ENCODE data around the gene ABCC2.

Gene ABCC2

DNA sequence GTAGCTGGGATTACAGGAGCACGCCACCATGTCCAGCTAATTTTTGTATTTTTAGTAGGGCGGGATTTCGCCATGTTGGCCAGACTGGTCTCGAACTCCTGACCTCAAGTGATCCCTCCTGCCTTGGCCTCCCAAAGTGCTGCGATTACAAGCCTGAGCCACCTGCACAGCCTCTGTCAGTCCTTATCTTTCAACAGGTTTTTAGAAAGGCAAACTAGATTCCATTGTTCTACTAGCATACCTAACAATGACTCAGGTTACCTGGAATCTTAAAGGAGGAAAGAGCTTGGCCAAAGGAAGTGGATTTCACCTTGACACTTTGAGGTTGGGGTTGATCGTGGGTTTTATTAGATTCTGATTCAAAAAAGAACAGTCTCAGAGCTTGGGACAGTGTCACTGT is 3.2 kb downstream of the ABCC2 start:
- FAIRE-seq, result no peak
- DNase-seq (ENCODE audit: insufficient read length, low spot score), result no peak
- no peak for TF ChIP-seq POLR2A (IDR thresholded peaks at IDR 0.05; ENCODE audit: low read depth, low read length)
- TF ChIP-seq TAF1 (IDR thresholded peaks at IDR 0.05; ENCODE audit: low read depth, low read length), result no peak
- no peak for TF ChIP-seq POLR2AphosphoS5 (IDR thresholded peaks at IDR 0.05; ENCODE audit: low read depth, low read length)
- TF ChIP-seq SPI1 (IDR thresholded peaks at IDR 0.05; ENCODE audit: low read depth, low read length), result no peak
- no peak for TF ChIP-seq PAX5 (IDR thresholded peaks at IDR 0.05; ENCODE audit: insufficient read depth, low read length, severe bottlenecking)
- no peak for TF ChIP-seq POU2F2 (IDR thresholded peaks at IDR 0.05; ENCODE audit: low read depth, low read length)

- DNase-seq (ENCODE audit: insufficient read length, low spot score), result no peak
- no peak for TF ChIP-seq SPI1 (IDR thresholded peaks at IDR 0.05; ENCODE audit: low read depth, low read length)
- no peak for TF ChIP-seq PAX5 (IDR thresholded peaks at IDR 0.05; ENCODE audit: insufficient read depth, low read length, severe bottlenecking)
- TF ChIP-seq POLR2A (IDR thresholded peaks at IDR 0.05; ENCODE audit: low read depth, low read length), result no peak
- no peak for TF ChIP-seq POLR2AphosphoS5 (IDR thresholded peaks at IDR 0.05; ENCODE audit: low read depth, low read length)
- no peak for TF ChIP-seq POU2F2 (IDR thresholded peaks at IDR 0.05; ENCODE audit: low read depth, low read length)
- no peak for TF ChIP-seq TAF1 (IDR thresholded peaks at IDR 0.05; ENCODE audit: low read depth, low read length)
- no peak for FAIRE-seq
Observed at GRCh38 chr10:99787311-99787710, 4.9 kb downstream of the ABCC2 start.

- no peak for DNase-seq (ENCODE audit: insufficient read length, low spot score)
- TF ChIP-seq POLR2AphosphoS5 (IDR thresholded peaks at IDR 0.05; ENCODE audit: low read depth, low read length) (no peak), PAX5 (IDR thresholded peaks at IDR 0.05; ENCODE audit: insufficient read depth, low read length, severe bottlenecking) (no peak), TAF1 (IDR thresholded peaks at IDR 0.05; ENCODE audit: low read depth, low read length) (no peak), SPI1 (IDR thresholded peaks at IDR 0.05; ENCODE audit: low read depth, low read length) (no peak), POU2F2 (IDR thresholded peaks at IDR 0.05; ENCODE audit: low read depth, low read length) (no peak), POLR2A (IDR thresholded peaks at IDR 0.05; ENCODE audit: low read depth, low read length) (no peak)
- FAIRE-seq, result no peak
Observed at GRCh38 chr10:99787782-99788445, 5.5 kb downstream of the ABCC2 start.

DNA sequence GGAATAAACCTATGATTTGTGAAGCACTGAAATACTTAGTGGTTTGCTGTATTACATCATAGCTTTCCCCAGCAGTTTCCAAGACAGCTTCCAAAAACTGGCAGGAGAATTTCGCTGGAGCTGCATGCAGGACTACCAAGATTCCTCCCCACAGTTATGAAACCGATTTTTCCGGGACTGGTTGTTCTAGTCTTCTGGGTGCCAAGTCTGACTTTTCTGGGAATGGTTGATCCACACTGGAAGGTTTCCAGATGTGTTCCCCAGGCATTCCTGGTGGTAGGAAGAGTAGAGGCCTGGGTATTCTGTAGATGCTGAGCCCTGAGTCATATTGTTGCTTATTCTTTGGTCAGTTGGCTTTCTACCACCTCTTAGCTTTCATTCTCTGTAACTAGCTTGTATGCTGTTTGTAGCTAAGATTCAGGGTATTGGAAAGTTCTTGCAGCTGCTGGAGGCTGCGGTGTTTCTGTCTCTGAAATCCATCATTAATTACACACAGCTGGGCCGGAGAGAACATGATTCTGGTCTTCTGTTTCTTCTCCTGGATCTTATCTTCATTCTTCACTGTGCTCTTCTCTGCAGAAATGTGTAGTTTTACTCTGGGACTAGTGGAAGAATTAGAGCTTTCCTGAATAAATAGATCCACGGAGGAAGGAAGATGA is 6.3 kb downstream of the ABCC2 start:
- no peak for DNase-seq (ENCODE audit: insufficient read length, low spot score)
- TF ChIP-seq PAX5 (IDR thresholded peaks at IDR 0.05; ENCODE audit: insufficient read depth, low read length, severe bottlenecking) (no peak), POLR2AphosphoS5 (IDR thresholded peaks at IDR 0.05; ENCODE audit: low read depth, low read length) (no peak), POLR2A (IDR thresholded peaks at IDR 0.05; ENCODE audit: low read depth, low read length) (no peak), TAF1 (IDR thresholded peaks at IDR 0.05; ENCODE audit: low read depth, low read length) (no peak), SPI1 (IDR thresholded peaks at IDR 0.05; ENCODE audit: low read depth, low read length) (no peak), POU2F2 (IDR thresholded peaks at IDR 0.05; ENCODE audit: low read depth, low read length) (no peak)
- FAIRE-seq, result no peak

- no peak for DNase-seq (ENCODE audit: insufficient read length, low spot score)
- FAIRE-seq, result no peak
- TF ChIP-seq POLR2AphosphoS5 (IDR thresholded peaks at IDR 0.05; ENCODE audit: low read depth, low read length) (no peak), TAF1 (IDR thresholded peaks at IDR 0.05; ENCODE audit: low read depth, low read length) (no peak), POU2F2 (IDR thresholded peaks at IDR 0.05; ENCODE audit: low read depth, low read length) (no peak)
Observed at GRCh38 chr10:99791831-99792230, 9.4 kb downstream of the ABCC2 start.

DNA sequence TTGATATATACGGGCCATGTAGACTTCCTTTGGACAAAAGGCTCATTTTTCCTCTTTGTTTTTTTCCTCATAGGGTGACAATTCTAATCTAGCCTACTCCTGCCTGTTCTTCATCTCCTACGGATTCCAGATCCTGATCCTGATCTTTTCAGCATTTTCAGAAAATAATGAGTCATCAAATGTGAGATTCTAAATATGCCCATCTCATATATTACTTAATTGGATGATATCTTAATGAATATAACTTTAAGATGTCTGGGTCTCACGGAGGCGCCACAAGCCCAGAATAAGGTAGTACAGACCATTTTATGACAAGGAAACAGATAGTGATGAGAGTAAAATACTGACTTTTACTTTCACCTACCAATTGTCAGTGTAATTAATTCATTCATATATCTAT is 11.4 kb downstream of the ABCC2 start:
- DNase-seq (ENCODE audit: insufficient read length, low spot score) (no peak), FAIRE-seq (no peak)
- TF ChIP-seq POU2F2 (IDR thresholded peaks at IDR 0.05; ENCODE audit: low read depth, low read length), result no peak
- TF ChIP-seq POLR2AphosphoS5 (IDR thresholded peaks at IDR 0.05; ENCODE audit: low read depth, low read length), result no peak
- TF ChIP-seq SPI1 (IDR thresholded peaks at IDR 0.05; ENCODE audit: low read depth, low read length), result no peak
- no peak for TF ChIP-seq PAX5 (IDR thresholded peaks at IDR 0.05; ENCODE audit: insufficient read depth, low read length, severe bottlenecking)
- TF ChIP-seq POLR2A (IDR thresholded peaks at IDR 0.05; ENCODE audit: low read depth, low read length), result no peak
- no peak for TF ChIP-seq TAF1 (IDR thresholded peaks at IDR 0.05; ENCODE audit: low read depth, low read length)

GRCh38 chr10:99796928-99797327 is 14.5 kb downstream of the ABCC2 start:
- DNase-seq (ENCODE audit: insufficient read length, low spot score) (no peak), FAIRE-seq (no peak)
- no peak for TF ChIP-seq TAF1 (IDR thresholded peaks at IDR 0.05; ENCODE audit: low read depth, low read length)
- TF ChIP-seq SPI1 (IDR thresholded peaks at IDR 0.05; ENCODE audit: low read depth, low read length), result no peak
- TF ChIP-seq POLR2AphosphoS5 (IDR thresholded peaks at IDR 0.05; ENCODE audit: low read depth, low read length), result no peak
- TF ChIP-seq POU2F2 (IDR thresholded peaks at IDR 0.05; ENCODE audit: low read depth, low read length), result no peak
- TF ChIP-seq POLR2A (IDR thresholded peaks at IDR 0.05; ENCODE audit: low read depth, low read length), result no peak
- no peak for TF ChIP-seq PAX5 (IDR thresholded peaks at IDR 0.05; ENCODE audit: insufficient read depth, low read length, severe bottlenecking)

GRCh38 chr10:99798031-99798430 is 15.6 kb downstream of the ABCC2 start:
- TF ChIP-seq SPI1 (IDR thresholded peaks at IDR 0.05; ENCODE audit: low read depth, low read length) (no peak), POLR2AphosphoS5 (IDR thresholded peaks at IDR 0.05; ENCODE audit: low read depth, low read length) (no peak)
- FAIRE-seq (no peak), DNase-seq (ENCODE audit: insufficient read length, low spot score) (no peak)

GRCh38 chr10:99798920-99799319 is 16.5 kb downstream of the ABCC2 start:
- TF ChIP-seq POLR2AphosphoS5 (IDR thresholded peaks at IDR 0.05; ENCODE audit: low read depth, low read length) (no peak), TAF1 (IDR thresholded peaks at IDR 0.05; ENCODE audit: low read depth, low read length) (no peak), POU2F2 (IDR thresholded peaks at IDR 0.05; ENCODE audit: low read depth, low read length) (no peak), PAX5 (IDR thresholded peaks at IDR 0.05; ENCODE audit: insufficient read depth, low read length, severe bottlenecking) (no peak), POLR2A (IDR thresholded peaks at IDR 0.05; ENCODE audit: low read depth, low read length) (no peak), SPI1 (IDR thresholded peaks at IDR 0.05; ENCODE audit: low read depth, low read length) (no peak)
- FAIRE-seq, result no peak
- no peak for DNase-seq (ENCODE audit: insufficient read length, low spot score)

DNA sequence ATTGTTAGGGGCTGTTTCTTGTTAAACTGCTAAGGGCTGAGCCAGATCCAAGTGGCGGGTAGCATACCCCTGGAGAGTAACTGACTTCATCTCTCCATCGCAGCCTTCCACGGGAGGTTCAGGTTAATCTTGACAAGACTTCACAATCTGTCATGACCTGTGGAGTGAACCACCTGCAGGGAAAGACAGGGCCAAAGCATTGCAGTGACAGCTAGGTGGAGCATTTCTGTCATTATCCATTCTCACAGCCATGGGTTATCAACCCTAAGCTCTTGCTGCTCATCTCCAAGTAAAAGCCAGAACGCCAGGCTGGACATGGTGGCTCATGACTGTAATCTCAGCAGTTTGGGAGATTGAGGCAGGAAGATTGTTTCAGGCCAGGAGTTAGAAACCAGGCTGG is 17.2 kb downstream of the ABCC2 start:
- no peak for DNase-seq (ENCODE audit: insufficient read length, low spot score)
- no peak for TF ChIP-seq POU2F2 (IDR thresholded peaks at IDR 0.05; ENCODE audit: low read depth, low read length)
- TF ChIP-seq POLR2AphosphoS5 (IDR thresholded peaks at IDR 0.05; ENCODE audit: low read depth, low read length), result no peak
- TF ChIP-seq PAX5 (IDR thresholded peaks at IDR 0.05; ENCODE audit: insufficient read depth, low read length, severe bottlenecking), result no peak
- no peak for TF ChIP-seq SPI1 (IDR thresholded peaks at IDR 0.05; ENCODE audit: low read depth, low read length)
- no peak for TF ChIP-seq TAF1 (IDR thresholded peaks at IDR 0.05; ENCODE audit: low read depth, low read length)
- TF ChIP-seq POLR2A (IDR thresholded peaks at IDR 0.05; ENCODE audit: low read depth, low read length), result no peak
- FAIRE-seq, result no peak

Measured in GM12891 (cell line).